Measurements from ENCODE around the gene WDFY3.

WDFY3 gene

GRCh38 chr4:84952004-84952403 is 14.5 kb downstream of the WDFY3 start:
- no peak for DNase-seq

DNA sequence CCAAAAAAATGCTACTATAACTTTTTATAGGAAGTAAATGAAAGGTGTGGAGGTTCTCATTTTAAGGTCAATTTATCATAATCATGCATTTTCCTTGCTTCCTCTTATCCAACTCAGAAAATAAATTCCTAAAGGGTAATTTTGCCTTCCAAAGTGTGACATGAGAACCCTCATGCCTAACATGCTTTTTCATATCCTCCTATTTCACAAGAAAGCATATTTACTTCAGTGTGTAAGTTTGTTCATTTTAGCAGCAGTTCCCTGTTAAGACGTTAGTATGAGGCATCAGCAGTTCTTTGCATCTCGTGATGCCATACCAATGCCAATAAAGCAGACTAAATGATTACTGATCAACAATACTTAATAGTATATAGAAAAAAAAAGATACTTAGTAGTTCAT is 18.4 kb downstream of the WDFY3 start:
- DNase-seq, result no peak

- DNase-seq, result no peak
These were observed 21.5 kb downstream of the WDFY3 start for GRCh38 chr4:84944947-84945346.

DNA sequence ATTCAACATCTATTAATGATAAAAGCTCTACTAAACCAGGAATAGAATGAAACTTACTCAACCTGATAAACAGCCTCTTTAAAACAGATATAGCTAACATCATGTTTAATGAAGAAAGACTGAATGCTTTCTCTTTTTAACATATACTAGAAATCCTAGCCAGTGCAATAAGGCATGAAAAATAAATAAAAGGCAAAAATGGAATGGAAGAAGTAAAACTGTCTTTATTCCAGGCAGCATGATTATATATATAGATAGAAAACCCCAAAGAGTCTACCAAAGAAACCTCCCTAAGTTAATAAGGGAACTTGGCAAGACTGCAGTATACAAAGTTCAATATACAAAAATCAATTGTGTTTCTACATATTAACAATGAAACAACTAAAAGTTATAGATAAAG is 25.5 kb downstream of the WDFY3 start:
- DNase-seq, result no peak

DNA sequence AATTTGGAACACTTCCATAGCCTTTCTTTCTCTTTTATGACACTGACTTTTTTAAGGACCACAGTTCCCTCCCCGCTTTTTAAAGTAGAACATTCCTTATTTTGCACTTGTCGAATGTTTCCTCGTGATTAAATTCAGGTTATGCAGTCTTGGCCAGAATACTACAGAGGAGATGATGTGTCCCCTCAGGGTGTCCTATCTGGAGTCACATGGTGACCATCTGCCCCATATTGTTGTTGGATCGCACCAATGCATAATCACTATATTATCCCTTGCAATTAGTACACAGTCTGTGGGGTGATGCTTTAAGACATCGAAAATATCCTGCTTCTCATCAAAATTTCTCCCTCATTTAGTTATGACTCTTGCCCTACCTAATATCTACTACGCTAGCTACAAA is 27.4 kb downstream of the WDFY3 start:
- no peak for DNase-seq

DNA sequence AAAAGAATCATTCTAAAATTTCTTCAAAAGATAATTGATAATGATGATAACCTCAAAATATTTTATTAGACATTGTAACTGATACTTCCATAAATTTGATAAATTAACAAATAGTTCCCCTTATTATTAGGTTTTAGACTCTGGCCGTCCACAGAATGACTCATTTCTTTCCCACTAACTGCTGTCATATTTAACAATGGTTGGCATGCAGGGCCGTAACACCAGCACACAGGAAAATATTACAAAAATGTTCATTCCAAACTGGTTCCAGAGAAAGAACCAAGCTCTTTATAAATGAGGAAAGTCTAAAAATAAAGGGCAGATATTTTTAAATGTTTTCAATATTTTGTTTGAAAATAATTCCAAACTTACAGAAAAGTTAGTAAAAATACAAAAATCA is 28.2 kb downstream of the WDFY3 start:
- DNase-seq, result no peak

DNA sequence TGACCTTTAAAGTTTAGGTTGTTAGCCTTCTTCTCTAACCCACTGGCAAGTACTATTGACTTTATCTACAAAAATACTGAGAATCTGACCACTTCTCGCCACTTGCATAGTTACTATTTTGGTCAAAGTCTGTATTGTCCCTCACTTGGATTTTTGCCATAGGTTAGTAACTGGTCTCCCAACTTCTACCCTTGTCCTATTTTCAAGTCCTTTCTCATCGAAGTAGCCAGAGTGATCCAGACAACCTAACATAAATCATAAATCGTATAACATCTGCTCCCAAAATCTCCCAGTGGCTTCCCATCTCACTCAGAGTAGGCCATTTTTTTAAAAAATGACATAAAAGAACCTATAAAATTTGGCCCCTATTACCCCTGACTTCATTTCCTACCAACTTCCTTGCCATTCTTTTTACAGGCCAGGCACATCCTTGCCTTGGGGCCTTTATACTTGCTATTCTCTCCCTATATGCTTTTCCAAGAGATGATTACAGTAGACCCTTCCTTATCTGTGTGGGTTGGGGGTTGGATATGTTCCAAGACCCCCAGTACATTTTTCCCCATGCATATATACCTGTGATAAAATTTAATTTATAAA is 29.0 kb downstream of the WDFY3 start:
- no peak for DNase-seq

DNA sequence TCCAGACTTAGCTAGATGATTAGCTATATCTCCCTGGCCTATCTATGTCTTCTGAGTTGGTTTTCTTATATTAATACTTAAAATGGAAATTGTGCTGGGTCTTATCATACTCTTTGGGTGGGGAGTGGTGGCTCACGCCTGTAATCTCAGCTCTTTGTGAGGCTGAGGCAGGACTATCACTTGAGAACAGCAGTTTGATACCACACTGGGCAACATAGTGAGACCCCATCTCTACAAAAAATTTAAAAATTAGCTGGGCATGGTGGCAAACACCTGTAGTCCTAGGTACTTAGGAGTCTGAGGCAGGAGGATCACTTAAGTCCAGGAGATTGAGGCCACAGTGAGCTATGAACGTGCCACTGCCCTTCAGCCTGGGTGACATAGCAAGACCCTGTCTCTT is 30.4 kb downstream of the WDFY3 start:
- no peak for DNase-seq

- no peak for DNase-seq
These were observed 34.0 kb downstream of the WDFY3 start for GRCh38 chr4:84932462-84932861.

- DNase-seq, result no peak
These were observed 34.5 kb downstream of the WDFY3 start for GRCh38 chr4:84931961-84932360.

DNA sequence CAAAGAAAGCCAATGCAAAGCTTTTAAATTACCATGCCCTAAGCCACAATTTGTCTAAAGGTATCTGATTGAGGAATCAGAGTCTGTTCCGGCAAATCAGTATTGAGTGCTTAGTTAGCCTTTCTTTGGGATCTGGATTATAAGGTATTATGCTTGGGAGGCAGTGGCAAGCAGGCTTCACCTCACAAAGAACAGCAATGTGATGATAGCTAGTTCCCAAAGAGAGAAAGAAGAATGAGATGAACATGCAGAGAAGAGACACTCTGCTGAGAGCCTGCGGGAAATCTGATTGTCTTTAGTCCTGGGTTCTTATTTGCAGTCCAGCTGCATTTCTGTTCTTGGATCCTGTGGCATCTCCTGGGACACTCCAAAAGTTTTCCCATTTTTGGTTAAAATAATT is 35.2 kb downstream of the WDFY3 start:
- DNase-seq, result no peak

- no peak for DNase-seq
These were observed 38.4 kb downstream of the WDFY3 start for GRCh38 chr4:84928089-84928488.

DNA sequence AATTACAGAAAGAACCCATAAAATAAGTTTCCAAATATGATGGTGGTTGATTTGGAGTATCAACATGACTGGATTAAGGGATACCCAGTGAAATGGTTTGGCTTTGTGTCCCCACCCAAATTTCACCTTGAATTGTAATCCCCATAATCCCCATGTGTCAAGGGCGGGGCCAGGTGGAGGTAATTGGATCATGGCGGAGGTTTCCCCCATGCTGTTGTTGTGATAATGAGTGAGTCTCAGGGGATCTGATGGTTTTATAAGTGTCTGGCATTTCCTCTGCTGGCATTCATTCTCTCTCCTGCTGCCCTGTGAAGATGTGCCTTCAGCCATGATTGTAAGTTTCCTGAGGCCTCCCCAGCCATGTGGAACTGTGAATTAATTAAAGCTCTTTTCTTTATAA is 39.1 kb downstream of the WDFY3 start:
- DNase-seq, result no peak

GRCh38 chr4:84925558-84925957 is 40.9 kb downstream of the WDFY3 start:
- DNase-seq, result no peak

DNA sequence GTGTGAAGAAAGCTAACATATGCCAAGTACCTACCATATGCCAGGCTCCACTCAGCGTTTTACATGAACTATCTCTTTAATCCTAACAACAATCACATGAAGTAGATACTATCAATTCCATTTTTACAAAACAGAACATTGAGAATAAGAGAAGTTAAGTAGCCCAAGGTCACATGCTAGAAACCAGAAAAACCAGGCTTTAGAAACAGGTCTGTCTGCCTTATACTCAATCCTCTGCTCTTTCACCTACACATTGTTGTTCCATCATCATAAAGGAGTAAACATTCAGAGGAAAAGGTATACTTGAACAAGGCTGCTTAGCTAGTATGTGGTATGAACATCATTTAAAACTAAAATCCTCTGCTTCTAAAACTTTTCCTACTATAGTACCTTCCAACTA is 42.1 kb downstream of the WDFY3 start:
- DNase-seq, result no peak

DNA sequence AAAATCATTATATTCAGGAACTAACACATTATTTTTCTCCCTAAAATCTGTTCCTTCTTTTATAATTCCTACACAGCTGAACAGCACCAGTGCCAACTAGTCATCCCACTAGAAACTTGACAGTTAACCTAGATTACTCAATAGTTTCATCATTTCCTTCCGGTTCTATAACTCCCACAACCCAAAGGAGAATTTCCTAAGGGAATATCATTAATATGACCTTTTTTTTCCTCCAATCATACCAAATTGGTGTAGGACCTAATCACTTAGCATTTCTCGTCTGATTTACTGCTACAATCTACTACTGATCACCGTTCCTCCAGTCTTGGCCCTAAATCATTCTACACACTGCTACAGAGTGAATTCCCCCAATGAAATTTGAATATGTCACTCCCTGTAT is 45.9 kb downstream of the WDFY3 start:
- no peak for DNase-seq

GRCh38 chr4:84917869-84918600 is 48.5 kb downstream of the WDFY3 start:
- no peak for DNase-seq

GRCh38 chr4:84917086-84917821 is 49.2 kb downstream of the WDFY3 start:
- no peak for DNase-seq

GRCh38 chr4:84916227-84916626 is 50.3 kb downstream of the WDFY3 start:
- no peak for DNase-seq

DNA sequence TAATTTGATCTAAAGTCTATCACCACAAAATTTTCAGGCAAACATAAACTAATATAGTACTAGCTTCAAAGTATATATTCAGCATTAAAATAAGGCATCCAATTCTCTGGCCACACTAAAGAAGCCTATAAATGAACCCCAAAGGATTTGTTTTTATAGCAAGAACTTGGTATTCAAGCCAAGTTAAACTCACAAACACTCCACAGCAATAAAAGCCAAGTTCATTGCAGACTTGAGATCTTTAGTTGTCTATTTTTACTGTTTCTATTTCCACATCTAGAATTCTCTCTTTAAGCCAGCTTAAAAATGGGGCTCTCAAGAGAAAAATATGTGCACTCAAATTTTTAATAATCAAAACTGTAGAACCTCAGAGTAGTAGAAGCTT is 51.1 kb downstream of the WDFY3 start:
- no peak for DNase-seq

- DNase-seq, result no peak
These were observed 51.6 kb downstream of the WDFY3 start for GRCh38 chr4:84914686-84915395.

DNA sequence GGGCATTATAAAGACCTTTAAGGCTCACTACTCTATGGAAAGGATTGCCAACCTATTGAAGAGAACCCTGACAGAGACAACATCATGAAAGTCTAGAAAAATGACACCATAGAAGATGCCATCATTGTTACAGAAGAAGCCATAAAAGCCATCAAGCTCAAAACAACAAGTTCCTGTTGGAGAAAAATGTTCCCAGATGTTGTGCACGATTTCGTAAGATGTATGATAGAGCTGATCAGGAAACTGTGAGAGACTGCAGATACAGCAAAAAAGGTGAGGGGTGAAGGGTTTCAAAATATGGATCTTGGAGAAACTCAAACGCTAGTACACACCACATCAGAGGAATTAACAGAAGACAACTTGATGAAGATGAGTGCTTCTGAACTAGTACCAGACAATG is 53.3 kb downstream of the WDFY3 start:
- DNase-seq, result no peak

- no peak for DNase-seq
These were observed 53.7 kb downstream of the WDFY3 start for GRCh38 chr4:84912741-84913140.

GRCh38 chr4:84908876-84909275 is 57.6 kb downstream of the WDFY3 start:
- no peak for DNase-seq
